GM20000 (cell line): Measurements from ENCODE around the gene VGLL4.

Source experiments
- DNase-seq: peaks from one replicate; pipeline ENCODE4 v3.0.0; 2012; ENCODE audit warnings: low spot score
- CTCF ChIP-seq: IDR thresholded peaks from 2 replicates; pipeline ENCODE4 v1.5.1; 2012; ENCODE audit warnings: mild to moderate bottlenecking, control low read depth; ENCODE audit errors: extremely low read depth, missing control alignments

VGLL4 gene

GRCh38 chr3:11552289-11553264 lies 91.1 kb downstream of the VGLL4 start:
- TF ChIP-seq CTCF = no peak
- DNase-seq = no peak

- no peak for TF ChIP-seq CTCF
- no peak for DNase-seq
Observed at GRCh38 chr3:11551036-11551435, 92.7 kb downstream of the VGLL4 start.

- no peak for DNase-seq
- TF ChIP-seq CTCF = no peak
Observed at GRCh38 chr3:11549580-11550140, 94.1 kb downstream of the VGLL4 start.

DNA sequence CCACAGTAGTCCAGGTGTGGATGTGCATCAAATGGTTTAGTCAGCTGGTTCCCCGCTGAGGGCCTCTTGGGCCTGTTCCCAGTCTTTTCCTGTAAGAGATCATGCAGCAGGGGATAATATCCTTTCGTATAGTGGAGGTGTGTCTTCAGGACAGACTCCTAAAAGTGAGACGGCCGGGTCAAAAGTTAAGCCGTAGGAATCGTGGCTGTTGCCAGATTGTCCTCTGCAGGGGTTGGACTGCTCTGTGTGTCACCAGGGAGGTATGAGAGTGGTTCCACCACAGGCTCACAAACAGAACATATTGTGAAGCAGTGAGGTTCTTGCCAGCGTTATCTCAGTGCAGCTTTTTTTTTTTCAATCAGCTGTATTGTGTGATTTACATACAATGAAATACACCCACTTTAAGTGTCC lies 95.0 kb downstream of the VGLL4 start:
- DNase-seq = no peak

GRCh38 chr3:11547498-11547897 lies 96.2 kb downstream of the VGLL4 start:
- no peak for TF ChIP-seq CTCF
- DNase-seq = no peak

More for the DNA sequence above, 95.0 kb downstream of the VGLL4 start:
- no peak for TF ChIP-seq CTCF

- TF ChIP-seq CTCF = no peak
- DNase-seq = no peak
Observed at GRCh38 chr3:11546657-11547302, 96.9 kb downstream of the VGLL4 start.
